ENCODE results near the gene HSD17B3.
"Not testable (repeated sequence)": the region's sequence is repeated elsewhere in the genome, so short reads cannot be mapped to it uniquely, and the experiment has no call there.

HSD17B3 gene

GRCh38 chr9:96246267-96246671 lies 55.7 kb downstream of the HSD17B3 start:
- no peak overlapping the region for H3K27ac ChIP-seq
- TF ChIP-seq CTCF (IDR thresholded peaks at IDR 0.05): no peak
- no peak for TF ChIP-seq ZFX (IDR thresholded peaks at IDR 0.05; ENCODE audit: borderline replicate concordance)

- peak; percentile 32 for TF ChIP-seq CTCF (IDR thresholded peaks at IDR 0.05)
- no peak for TF ChIP-seq ZFX (IDR thresholded peaks at IDR 0.05; ENCODE audit: borderline replicate concordance)
- no peak overlapping the region for H3K27ac ChIP-seq
Measured at GRCh38 chr9:96245399-96245798, 56.6 kb downstream of the HSD17B3 start.

GRCh38 chr9:96243778-96244177 lies 58.2 kb downstream of the HSD17B3 start:
- TF ChIP-seq CTCF (IDR thresholded peaks at IDR 0.05) (no peak), ZFX (IDR thresholded peaks at IDR 0.05; ENCODE audit: borderline replicate concordance) (no peak)
- no peak overlapping the region for H3K27ac ChIP-seq

GRCh38 chr9:96242811-96243210 lies 59.2 kb downstream of the HSD17B3 start:
- H3K27ac ChIP-seq: no peak overlapping the region
- TF ChIP-seq ZFX (IDR thresholded peaks at IDR 0.05; ENCODE audit: borderline replicate concordance): no peak
- TF ChIP-seq CTCF (IDR thresholded peaks at IDR 0.05): no peak

GRCh38 chr9:96241391-96241809 lies 60.6 kb downstream of the HSD17B3 start:
- no peak overlapping the region for H3K27ac ChIP-seq
- no peak for TF ChIP-seq ZFX (IDR thresholded peaks at IDR 0.05; ENCODE audit: borderline replicate concordance)
- TF ChIP-seq CTCF (IDR thresholded peaks at IDR 0.05): no peak

GRCh38 chr9:96236854-96237550 lies 65.0 kb downstream of the HSD17B3 start:
- TF ChIP-seq CTCF (IDR thresholded peaks at IDR 0.05) (no peak), ZFX (IDR thresholded peaks at IDR 0.05; ENCODE audit: borderline replicate concordance) (no peak)
- H3K27ac ChIP-seq: no peak overlapping the region

GRCh38 chr9:96236337-96236736 lies 65.6 kb downstream of the HSD17B3 start:
- H3K27ac ChIP-seq: not testable (repeated sequence)

Data from 22Rv1 (cell line).